MM.1S (cell line): ENCODE data around the gene LEPROT.

Experiments
- EZH2 ChIP-seq: fragments of 300-600 bp; sonication (generic); optimal IDR thresholded peaks from 2 replicates; pipeline ENCODE3; 2017; ENCODE audit warnings: low read depth, mild to moderate bottlenecking, antibody characterized with exemption, low read length, mixed read lengths
- TF ChIP-seq, protein P1 (sequence below): fragments of 300-600 bp; sonication (generic); IDR thresholded peaks from 2 replicates; pipeline ENCODE4 v1.5.1; 2016; ENCODE audit warnings: antibody characterized with exemption, low read length, mixed read lengths

GRCh38 chr1:65467536-65467935, 47.1 kb downstream of the LEPROT start:
- TF ChIP-seq, protein P1, sequence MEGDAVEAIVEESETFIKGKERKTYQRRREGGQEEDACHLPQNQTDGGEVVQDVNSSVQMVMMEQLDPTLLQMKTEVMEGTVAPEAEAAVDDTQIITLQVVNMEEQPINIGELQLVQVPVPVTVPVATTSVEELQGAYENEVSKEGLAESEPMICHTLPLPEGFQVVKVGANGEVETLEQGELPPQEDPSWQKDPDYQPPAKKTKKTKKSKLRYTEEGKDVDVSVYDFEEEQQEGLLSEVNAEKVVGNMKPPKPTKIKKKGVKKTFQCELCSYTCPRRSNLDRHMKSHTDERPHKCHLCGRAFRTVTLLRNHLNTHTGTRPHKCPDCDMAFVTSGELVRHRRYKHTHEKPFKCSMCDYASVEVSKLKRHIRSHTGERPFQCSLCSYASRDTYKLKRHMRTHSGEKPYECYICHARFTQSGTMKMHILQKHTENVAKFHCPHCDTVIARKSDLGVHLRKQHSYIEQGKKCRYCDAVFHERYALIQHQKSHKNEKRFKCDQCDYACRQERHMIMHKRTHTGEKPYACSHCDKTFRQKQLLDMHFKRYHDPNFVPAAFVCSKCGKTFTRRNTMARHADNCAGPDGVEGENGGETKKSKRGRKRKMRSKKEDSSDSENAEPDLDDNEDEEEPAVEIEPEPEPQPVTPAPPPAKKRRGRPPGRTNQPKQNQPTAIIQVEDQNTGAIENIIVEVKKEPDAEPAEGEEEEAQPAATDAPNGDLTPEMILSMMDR, result no peak
- no peak for TF ChIP-seq EZH2
